Muscle layer of duodenum (tissue), 2 donors: Measurements from ENCODE around the gene RBMX2.
"Not testable (repeated sequence)": the region's sequence is repeated elsewhere in the genome, so short reads cannot be mapped to it uniquely, and the experiment has no call there.

ENCODE experiments used
- H3K27ac ChIP-seq: one replicate; pipeline ENCODE4 v1.7.0; 2013; ENCODE audit warnings: mild to moderate bottlenecking, low read length
- H3K27me3 ChIP-seq: one replicate; pipeline ENCODE4 v1.7.0; 2013; ENCODE audit warnings: low read depth, mild to moderate bottlenecking, control low read depth, low read length
- H3K36me3 ChIP-seq, 2 donors: one replicate each; pipeline ENCODE4 v1.7.0; 2013; ENCODE audit warnings: low read length in 2 of 2, control low read depth in 1 of 2, mild to moderate bottlenecking in 1 of 2; ENCODE audit not compliant: insufficient read depth in 2 of 2, control insufficient read depth in 1 of 2
- H3K4me1 ChIP-seq, 2 donors: one replicate each; pipeline ENCODE4 v1.7.0; 2013; ENCODE audit warnings: low read length in 2 of 2, mild to moderate bottlenecking in 2 of 2, control low read depth in 1 of 2, moderate library complexity in 1 of 2; ENCODE audit not compliant: insufficient read depth in 2 of 2, control insufficient read depth in 1 of 2
- H3K4me3 ChIP-seq, 2 donors: one replicate each; pipeline ENCODE4 v1.7.0; 2013; ENCODE audit warnings: low read length in 2 of 2, low read depth in 1 of 2, mild to moderate bottlenecking in 1 of 2
- H3K9me3 ChIP-seq, 2 donors: one replicate each; pipeline ENCODE4 v1.7.0; 2013; ENCODE audit warnings: low read length in 2 of 2, control low read depth in 1 of 2, mild to moderate bottlenecking in 1 of 2; ENCODE audit not compliant: control insufficient read depth in 1 of 2
- donor health status: healthy.

RBMX2 gene

GRCh38 chrX:130415201-130415600 is 13.4 kb downstream of the RBMX2 start:
- peaks cover 10 to 23% of the 10 kb centered on the region in 2 donors for H3K36me3 ChIP-seq
- no peak overlapping the region for H3K4me3 ChIP-seq
- no peaks in the 10 kb centered on the region for H3K4me1 ChIP-seq
- H3K9me3 ChIP-seq, result no peaks in the 10 kb centered on the region
- no peaks in the 10 kb centered on the region for H3K27me3 ChIP-seq
- H3K27ac ChIP-seq, result no peak overlapping the region

DNA sequence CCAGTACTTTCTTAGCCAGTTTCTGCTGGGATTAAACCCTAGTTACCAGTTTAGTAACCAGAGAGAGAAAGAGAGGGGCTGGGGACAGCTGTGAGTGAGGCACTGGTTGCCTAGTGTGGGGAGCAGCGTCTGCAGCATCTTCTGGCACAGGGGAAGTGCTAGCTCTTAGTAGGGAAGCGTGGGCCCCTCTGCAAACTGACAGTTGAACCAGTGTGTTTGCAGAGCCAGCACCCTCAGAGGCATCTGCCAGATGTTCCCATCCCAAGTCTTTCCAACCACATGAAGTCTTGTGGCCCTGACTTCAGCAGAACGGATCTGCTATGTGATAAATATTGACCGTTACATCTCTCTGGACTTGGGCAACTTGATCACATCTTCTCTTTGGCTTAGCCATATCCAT is 15.0 kb downstream of the RBMX2 start:
- no peaks in the 10 kb centered on the region for H3K27me3 ChIP-seq
- no peak overlapping the region for H3K4me3 ChIP-seq
- no peak overlapping the region for H3K27ac ChIP-seq
- H3K4me1 ChIP-seq, result no peaks in the 10 kb centered on the region
- peaks cover 0 to 9% of the 10 kb centered on the region in 2 donors for H3K36me3 ChIP-seq
- no peaks in the 10 kb centered on the region for H3K9me3 ChIP-seq

GRCh38 chrX:130418066-130418465 is 16.3 kb downstream of the RBMX2 start:
- no peaks in the 10 kb centered on the region for H3K27me3 ChIP-seq
- no peaks in the 10 kb centered on the region for H3K9me3 ChIP-seq
- no peak overlapping the region for H3K4me3 ChIP-seq
- H3K4me1 ChIP-seq, result no peaks in the 10 kb centered on the region
- no peak overlapping the region for H3K27ac ChIP-seq
- H3K36me3 ChIP-seq, result peaks cover 0 to 3% of the 10 kb centered on the region in 2 donors

- H3K9me3 ChIP-seq, result no peaks in the 10 kb centered on the region
- H3K27me3 ChIP-seq, result no peaks in the 10 kb centered on the region
- H3K36me3 ChIP-seq, result peaks cover 0 to 3% of the 10 kb centered on the region in 2 donors
- no peak overlapping the region for H3K4me3 ChIP-seq
- no peaks in the 10 kb centered on the region for H3K4me1 ChIP-seq
- no peak overlapping the region for H3K27ac ChIP-seq
Observed at GRCh38 chrX:130418740-130419139, 17.0 kb downstream of the RBMX2 start.

- Histone ChIP-seq H3K4me1 (no peaks in the 10 kb centered on the region), H3K9me3 (no peaks in the 10 kb centered on the region), H3K36me3 (peaks cover 0 to 3% of the 10 kb centered on the region in 2 donors), H3K27ac (no peak overlapping the region), H3K4me3 (no peak overlapping the region), H3K27me3 (no peaks in the 10 kb centered on the region)
Observed at GRCh38 chrX:130419263-130419662, 17.5 kb downstream of the RBMX2 start.

DNA sequence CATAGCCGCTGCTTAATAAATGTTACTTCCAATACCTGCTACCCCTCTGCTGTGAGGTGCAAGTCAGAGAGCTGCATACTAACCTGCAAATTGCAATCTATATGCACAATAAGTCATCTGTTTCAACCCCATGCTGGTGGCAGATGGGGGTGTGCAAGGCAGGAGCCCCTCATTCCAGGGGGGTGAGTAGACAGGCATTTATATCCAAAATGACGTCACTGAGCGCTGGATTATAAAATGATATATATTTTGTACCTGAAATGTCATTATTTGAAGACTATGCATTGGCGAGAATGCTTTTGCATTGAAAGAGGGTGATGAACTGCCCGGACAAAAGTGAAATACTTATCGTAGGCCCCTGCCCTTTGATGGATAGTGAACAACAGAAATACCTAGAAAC is 24.7 kb downstream of the RBMX2 start:
- H3K27me3 ChIP-seq, result no peaks in the 10 kb centered on the region
- H3K27ac ChIP-seq, result no peak overlapping the region
- H3K36me3 ChIP-seq, result no peaks in the 10 kb centered on the region
- no peaks in the 10 kb centered on the region for H3K9me3 ChIP-seq
- no peak overlapping the region for H3K4me3 ChIP-seq
- no peaks in the 10 kb centered on the region for H3K4me1 ChIP-seq

DNA sequence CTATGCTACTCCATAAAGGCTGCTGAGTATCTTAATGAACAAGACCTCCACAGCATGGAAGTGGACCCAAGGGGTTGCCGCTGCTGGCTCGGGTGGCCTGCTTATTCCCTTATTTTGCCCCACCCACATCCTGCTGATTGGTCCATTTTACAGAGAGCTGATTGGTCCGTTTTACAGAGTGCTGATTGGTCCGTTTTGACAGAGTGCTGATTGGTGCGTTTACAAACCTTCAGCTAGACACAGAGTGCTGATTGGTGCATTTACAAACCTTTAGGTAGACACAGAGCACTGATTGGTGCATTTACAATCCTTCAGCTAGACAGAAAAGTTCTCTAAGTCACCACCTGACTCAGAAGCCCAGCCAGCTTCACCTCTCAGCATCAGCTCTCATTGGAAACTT is 27.4 kb downstream of the RBMX2 start:
- H3K4me1 ChIP-seq, H3K36me3 ChIP-seq, H3K27ac ChIP-seq, H3K27me3 ChIP-seq, H3K9me3 ChIP-seq, H3K4me3 ChIP-seq: not testable (repeated sequence)

DNA sequence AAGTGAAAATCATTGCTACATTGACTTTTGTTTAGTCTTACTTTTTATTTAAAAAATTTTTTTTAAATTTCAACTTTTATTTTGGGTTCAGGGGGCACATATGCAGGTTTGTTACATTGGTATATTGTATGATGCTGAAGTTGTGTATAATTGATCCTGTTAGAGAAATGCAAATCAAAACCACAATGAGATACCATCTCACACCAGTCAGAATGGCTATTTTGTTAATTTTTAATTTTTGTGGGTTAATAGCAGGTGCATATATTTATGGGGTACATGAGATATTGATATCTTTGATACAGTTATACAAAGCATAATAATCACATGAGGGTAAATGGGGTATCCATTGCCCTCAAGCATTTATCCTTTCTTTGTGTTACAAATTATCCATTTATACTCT is 34.1 kb downstream of the RBMX2 start:
- H3K9me3 ChIP-seq, result peaks cover 0 to 3% of the 10 kb centered on the region in 2 donors
- no peaks in the 10 kb centered on the region for H3K27me3 ChIP-seq
- H3K4me3 ChIP-seq, result no peak overlapping the region
- H3K27ac ChIP-seq, result no peak overlapping the region
- H3K4me1 ChIP-seq, result no peaks in the 10 kb centered on the region
- H3K36me3 ChIP-seq, result no peaks in the 10 kb centered on the region

DNA sequence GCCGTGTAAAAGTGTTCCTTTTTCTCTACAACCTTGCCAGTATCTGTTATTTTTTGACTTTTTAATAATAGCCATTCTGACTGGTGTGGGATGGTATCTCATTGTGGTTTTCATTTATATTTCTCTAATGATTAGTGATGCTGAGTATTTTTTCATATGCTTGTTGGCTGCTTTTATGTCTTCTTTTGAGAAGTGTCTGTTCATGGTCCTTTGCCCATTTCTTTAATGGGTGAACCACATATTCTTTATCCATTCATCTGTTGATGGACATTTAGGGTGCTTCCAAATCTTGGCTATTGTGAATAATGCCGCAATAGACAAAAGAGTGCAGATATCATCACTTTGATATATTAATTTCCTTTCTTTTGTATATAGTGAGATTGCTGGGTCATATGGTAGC is 36.2 kb downstream of the RBMX2 start:
- not testable (repeated sequence) for H3K4me1 ChIP-seq, H3K27me3 ChIP-seq, H3K9me3 ChIP-seq, H3K4me3 ChIP-seq, H3K27ac ChIP-seq, H3K36me3 ChIP-seq

DNA sequence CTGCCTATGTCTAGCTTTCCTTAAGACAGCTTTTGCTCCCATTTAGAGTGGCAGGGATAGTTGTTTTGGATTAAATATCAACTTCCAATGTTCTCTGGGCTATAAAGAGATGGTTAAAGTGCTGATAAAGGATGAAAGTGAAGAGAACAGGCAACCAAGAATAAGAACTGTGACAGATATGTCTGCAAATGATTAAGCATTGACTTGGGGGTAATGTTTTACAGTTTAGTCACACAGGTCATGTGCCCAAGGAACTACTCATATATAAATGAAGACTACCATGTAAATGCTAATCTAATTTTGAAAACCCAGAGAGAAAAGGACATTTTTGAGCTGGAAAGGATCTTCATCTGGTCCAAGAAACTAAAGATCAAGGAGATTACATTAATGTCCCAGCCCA is 42.1 kb downstream of the RBMX2 start:
- no peaks in the 10 kb centered on the region for H3K36me3 ChIP-seq
- no peak overlapping the region for H3K4me3 ChIP-seq
- no peaks in the 10 kb centered on the region for H3K27me3 ChIP-seq
- H3K9me3 ChIP-seq, result no peaks in the 10 kb centered on the region
- H3K4me1 ChIP-seq, result no peaks in the 10 kb centered on the region
- no peak overlapping the region for H3K27ac ChIP-seq

GRCh38 chrX:130444641-130445336 is 43.0 kb downstream of the RBMX2 start:
- Histone ChIP-seq H3K36me3 (no peaks in the 10 kb centered on the region), H3K27me3 (no peaks in the 10 kb centered on the region), H3K4me3 (no peak overlapping the region), H3K27ac (no peak overlapping the region), H3K9me3 (no peaks in the 10 kb centered on the region), H3K4me1 (no peaks in the 10 kb centered on the region)

- no peak overlapping the region for H3K4me3 ChIP-seq
- no peaks in the 10 kb centered on the region for H3K4me1 ChIP-seq
- H3K27me3 ChIP-seq, result no peaks in the 10 kb centered on the region
- no peaks in the 10 kb centered on the region for H3K9me3 ChIP-seq
- no peaks in the 10 kb centered on the region for H3K36me3 ChIP-seq
- H3K27ac ChIP-seq, result no peak overlapping the region
Observed at GRCh38 chrX:130446974-130447373, 45.2 kb downstream of the RBMX2 start.
